Measurements from ENCODE around the gene TOM1L1. TPM values are rescaled to one million over a fixed set of nuclear protein-coding genes. Genes with fewer than 3 reads are reported as not detected.

TOM1L1 gene
- total and polyA plus RNA-seq, 2 of the 8 experiments (the other 6 are each of a cell fraction or from before 2014, with no cell fraction given): 47.0 to 60.8 TPM

- TF ChIP-seq, protein P1, sequence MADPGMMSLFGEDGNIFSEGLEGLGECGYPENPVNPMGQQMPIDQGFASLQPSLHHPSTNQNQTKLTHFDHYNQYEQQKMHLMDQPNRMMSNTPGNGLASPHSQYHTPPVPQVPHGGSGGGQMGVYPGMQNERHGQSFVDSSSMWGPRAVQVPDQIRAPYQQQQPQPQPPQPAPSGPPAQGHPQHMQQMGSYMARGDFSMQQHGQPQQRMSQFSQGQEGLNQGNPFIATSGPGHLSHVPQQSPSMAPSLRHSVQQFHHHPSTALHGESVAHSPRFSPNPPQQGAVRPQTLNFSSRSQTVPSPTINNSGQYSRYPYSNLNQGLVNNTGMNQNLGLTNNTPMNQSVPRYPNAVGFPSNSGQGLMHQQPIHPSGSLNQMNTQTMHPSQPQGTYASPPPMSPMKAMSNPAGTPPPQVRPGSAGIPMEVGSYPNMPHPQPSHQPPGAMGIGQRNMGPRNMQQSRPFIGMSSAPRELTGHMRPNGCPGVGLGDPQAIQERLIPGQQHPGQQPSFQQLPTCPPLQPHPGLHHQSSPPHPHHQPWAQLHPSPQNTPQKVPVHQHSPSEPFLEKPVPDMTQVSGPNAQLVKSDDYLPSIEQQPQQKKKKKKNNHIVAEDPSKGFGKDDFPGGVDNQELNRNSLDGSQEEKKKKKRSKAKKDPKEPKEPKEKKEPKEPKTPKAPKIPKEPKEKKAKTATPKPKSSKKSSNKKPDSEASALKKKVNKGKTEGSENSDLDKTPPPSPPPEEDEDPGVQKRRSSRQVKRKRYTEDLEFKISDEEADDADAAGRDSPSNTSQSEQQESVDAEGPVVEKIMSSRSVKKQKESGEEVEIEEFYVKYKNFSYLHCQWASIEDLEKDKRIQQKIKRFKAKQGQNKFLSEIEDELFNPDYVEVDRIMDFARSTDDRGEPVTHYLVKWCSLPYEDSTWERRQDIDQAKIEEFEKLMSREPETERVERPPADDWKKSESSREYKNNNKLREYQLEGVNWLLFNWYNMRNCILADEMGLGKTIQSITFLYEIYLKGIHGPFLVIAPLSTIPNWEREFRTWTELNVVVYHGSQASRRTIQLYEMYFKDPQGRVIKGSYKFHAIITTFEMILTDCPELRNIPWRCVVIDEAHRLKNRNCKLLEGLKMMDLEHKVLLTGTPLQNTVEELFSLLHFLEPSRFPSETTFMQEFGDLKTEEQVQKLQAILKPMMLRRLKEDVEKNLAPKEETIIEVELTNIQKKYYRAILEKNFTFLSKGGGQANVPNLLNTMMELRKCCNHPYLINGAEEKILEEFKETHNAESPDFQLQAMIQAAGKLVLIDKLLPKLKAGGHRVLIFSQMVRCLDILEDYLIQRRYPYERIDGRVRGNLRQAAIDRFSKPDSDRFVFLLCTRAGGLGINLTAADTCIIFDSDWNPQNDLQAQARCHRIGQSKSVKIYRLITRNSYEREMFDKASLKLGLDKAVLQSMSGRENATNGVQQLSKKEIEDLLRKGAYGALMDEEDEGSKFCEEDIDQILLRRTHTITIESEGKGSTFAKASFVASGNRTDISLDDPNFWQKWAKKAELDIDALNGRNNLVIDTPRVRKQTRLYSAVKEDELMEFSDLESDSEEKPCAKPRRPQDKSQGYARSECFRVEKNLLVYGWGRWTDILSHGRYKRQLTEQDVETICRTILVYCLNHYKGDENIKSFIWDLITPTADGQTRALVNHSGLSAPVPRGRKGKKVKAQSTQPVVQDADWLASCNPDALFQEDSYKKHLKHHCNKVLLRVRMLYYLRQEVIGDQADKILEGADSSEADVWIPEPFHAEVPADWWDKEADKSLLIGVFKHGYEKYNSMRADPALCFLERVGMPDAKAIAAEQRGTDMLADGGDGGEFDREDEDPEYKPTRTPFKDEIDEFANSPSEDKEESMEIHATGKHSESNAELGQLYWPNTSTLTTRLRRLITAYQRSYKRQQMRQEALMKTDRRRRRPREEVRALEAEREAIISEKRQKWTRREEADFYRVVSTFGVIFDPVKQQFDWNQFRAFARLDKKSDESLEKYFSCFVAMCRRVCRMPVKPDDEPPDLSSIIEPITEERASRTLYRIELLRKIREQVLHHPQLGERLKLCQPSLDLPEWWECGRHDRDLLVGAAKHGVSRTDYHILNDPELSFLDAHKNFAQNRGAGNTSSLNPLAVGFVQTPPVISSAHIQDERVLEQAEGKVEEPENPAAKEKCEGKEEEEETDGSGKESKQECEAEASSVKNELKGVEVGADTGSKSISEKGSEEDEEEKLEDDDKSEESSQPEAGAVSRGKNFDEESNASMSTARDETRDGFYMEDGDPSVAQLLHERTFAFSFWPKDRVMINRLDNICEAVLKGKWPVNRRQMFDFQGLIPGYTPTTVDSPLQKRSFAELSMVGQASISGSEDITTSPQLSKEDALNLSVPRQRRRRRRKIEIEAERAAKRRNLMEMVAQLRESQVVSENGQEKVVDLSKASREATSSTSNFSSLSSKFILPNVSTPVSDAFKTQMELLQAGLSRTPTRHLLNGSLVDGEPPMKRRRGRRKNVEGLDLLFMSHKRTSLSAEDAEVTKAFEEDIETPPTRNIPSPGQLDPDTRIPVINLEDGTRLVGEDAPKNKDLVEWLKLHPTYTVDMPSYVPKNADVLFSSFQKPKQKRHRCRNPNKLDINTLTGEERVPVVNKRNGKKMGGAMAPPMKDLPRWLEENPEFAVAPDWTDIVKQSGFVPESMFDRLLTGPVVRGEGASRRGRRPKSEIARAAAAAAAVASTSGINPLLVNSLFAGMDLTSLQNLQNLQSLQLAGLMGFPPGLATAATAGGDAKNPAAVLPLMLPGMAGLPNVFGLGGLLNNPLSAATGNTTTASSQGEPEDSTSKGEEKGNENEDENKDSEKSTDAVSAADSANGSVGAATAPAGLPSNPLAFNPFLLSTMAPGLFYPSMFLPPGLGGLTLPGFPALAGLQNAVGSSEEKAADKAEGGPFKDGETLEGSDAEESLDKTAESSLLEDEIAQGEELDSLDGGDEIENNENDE (IDR thresholded peaks at IDR 0.05; ENCODE audit: insufficient replicate concordance, low read length): no peak
- no peak for TF ChIP-seq EP300 (IDR thresholded peaks at IDR 0.05; ENCODE audit: borderline replicate concordance in 1 of 2, low read depth in 2 of 2, low read length in 2 of 2)
- TF ChIP-seq SIN3A (conservative IDR thresholded peaks at IDR 0.05 in 1 of 2, IDR thresholded peaks at IDR 0.05 in 1 of 2; ENCODE audit: low read depth in 1 of 2, low read length in 2 of 2): no peak
- TF ChIP-seq TEAD4 (IDR thresholded peaks at IDR 0.05; ENCODE audit: low read depth, low read length): no peak
- no peak for TF ChIP-seq MAFK (IDR thresholded peaks at IDR 0.05; ENCODE audit: low read depth, low read length)
- no peak for TF ChIP-seq TAF7 (optimal IDR thresholded peaks at IDR 0.05; ENCODE audit: borderline replicate concordance, low read depth, low read length)
- TF ChIP-seq KDM5A (IDR thresholded peaks at IDR 0.05; ENCODE audit: low read length): no peak
Observed at GRCh38 chr17:54902017-54902416, 1.4 kb downstream of the TOM1L1 start (continued).
